DMS 273 (cell line): ENCODE results near the gene GLTP.

Experiments
- DNase-seq: peaks from one replicate; lab custom pipeline; 2025; ENCODE audit not compliant: unreplicated experiment; lab: John Stamatoyannopoulos, UW

The GLTP gene

GRCh38 chr12:109844983-109845823 lies 35.1 kb downstream of the GLTP start:
- DNase-seq, result peak; percentile 91

DNA sequence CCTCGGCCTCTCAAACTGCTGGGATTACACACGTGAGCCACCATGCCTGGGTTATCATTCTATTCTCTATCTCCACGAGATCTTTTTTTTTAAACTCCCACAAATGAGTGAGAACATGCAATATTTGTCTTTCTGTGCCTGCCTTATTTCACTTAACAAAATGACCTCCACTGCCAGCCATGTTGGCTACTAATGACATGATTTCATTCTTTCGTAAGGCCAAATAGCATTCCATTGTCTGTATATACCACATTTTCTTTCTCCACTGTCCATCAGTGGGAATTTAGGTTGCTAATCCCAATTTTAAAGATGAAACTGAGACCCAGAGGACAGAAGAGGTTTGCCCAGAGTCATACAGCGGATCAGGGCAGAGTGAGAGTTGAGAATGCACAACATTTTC lies 36.2 kb downstream of the GLTP start:
- DNase-seq, result no peak

GRCh38 chr12:109842021-109842420 lies 38.3 kb downstream of the GLTP start:
- DNase-seq, result no peak

DNA sequence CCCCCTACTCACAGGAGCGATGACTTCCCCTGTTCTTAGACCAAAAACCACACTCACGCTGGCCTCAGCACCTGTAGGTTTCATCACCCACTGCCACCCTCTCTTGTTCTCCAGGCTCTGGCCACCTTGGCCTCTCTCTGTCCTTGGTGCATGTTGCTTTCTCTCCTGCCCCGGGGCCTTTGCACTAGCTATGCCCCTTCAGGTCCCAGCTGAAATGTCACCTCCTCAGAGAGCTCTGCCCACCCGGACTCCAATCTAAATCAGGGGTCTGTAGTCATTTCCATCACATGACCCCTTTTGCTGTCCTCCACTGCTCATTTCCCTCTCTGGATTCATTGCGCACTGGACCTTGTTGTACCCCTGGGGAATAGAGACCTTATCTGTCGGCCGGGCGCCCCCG lies 39.0 kb downstream of the GLTP start:
- DNase-seq, result no peak

GRCh38 chr12:109840305-109841074 lies 39.9 kb downstream of the GLTP start:
- DNase-seq, result peak; percentile 18

- DNase-seq, result no peak
These were observed 40.9 kb downstream of the GLTP start for GRCh38 chr12:109839444-109839843.

- DNase-seq, result no peak
These were observed 43.4 kb downstream of the GLTP start for GRCh38 chr12:109836916-109837315.

DNA sequence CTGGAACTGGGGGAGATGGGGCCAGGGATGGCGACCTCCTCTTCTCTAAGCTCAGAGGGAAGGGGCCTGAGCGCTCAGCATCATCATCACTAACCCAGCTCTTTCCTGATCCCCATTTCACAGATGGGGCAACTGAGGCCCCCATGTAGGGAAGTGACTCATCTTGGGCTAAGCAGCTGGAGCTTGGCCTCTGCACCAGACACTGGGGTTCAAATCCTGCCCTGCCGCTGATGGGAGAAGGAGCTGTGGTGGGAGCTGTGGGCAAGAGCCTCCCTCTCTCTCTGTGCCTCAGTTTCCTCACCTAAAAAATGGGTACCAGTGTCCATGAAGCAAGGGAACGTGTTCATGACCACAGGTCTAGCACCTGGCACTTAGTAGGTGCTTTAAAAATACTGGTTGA lies 44.5 kb downstream of the GLTP start:
- no peak for DNase-seq

DNA sequence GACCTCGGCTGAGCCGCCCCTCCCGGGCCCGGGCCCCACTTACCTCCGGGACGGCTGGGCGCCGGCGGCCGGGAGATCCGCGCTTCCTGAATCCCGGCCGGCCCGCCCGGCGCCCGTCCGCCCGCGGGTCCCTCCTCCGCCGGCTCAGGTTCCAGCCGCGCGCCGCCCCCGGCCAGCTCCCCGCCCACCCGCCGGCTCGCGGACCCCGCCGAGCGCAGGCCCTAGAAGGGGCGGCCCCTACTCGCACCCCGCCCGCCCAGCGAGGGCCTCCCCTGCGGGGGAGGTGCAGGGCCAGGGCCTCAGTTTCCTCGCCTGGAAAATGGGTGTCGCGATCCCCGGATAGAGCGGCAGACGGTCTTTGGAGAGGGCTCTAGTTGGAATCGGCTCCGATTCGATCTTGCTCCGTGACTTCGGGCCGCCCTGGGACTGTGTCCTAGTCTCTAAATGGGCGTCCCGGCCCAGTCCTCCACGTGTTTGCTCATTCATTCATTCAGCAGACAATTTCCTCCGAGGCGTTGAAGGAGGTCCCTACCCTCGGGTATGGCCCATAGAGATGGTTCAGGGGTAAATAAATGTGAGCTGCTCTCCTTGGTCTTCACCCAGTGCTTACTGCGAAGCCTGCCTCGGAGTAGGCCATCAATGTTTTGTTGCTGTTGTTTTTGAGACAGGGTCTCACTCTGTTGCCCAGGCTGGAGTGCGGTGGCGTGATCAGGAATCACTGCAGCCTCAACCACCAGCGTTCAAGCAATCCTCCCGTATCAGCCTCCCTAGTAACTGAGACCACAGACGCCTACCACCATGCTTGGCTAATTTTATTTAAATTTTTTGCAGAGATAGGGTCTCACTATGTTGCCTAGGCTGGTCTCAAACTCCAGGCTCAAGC lies 46.8 kb downstream of the GLTP start, which contains the start of gene TRPV4:
Gene TRPV4, minus strand, starts transcription at position 92 of the 883 bp plus-strand sequence. CDS start 18,602 bp downstream, outside the sequence.
- no peak for DNase-seq

- DNase-seq, result no peak
These were observed 47.6 kb downstream of the GLTP start for GRCh38 chr12:109832541-109833306.

DNA sequence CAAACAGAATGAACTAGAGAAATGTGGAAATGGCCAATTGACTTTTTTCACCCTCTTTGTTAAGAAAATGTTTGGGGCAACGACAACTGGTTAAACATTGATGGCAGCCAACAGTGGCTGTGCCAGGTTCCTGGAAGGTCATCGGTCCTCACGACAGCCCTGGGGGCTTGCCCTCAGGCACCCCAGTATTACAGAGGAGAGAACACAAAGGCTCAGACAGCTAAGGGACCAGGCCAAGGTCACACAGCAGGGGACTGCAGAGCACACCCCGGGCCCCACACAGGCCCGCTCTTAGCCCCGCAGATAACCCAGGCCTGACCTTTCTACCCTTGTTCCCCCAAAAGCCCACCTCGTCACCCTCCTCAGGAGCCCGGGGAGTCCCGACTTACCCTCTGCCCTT lies 48.4 kb downstream of the GLTP start:
- no peak for DNase-seq

DNA sequence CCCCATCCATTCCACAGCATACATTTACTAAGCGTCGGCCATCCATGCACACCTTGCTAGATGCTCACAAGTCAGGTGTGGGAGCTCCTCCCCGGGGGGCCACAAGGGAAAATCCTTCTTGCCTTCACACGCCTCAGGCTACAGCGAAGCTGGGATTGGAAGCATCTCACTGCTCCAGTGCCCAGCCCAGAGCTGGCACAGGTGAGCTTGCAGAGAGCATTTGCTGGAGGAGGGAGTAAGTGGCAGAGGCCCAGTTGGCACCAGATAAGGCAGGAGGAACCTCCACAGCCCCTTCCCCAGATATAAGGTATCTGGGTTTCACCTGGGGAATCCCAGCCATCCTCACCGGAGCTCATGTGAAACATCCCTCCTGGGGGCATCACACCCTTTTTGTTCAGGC lies 49.0 kb downstream of the GLTP start:
- no peak for DNase-seq

DNA sequence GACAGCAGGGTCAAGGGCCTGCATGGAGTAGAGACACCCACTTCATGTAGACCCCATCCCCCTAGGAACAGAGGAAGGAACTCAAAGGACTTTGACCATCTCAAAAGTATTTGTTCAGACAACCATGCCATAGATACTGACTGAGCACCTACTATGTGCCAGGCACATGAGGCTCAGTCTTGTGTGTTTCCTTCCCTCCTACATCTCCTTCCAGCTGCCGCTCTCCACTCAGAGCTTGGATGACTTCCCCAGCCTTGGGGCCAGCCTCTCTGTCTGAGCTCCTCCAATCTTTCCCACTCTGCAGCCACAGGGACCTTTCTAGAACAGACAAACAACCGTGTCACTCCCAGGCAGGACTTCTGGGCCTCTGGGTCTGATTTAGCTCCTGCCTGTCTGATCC lies 49.6 kb downstream of the GLTP start:
- no peak for DNase-seq

GRCh38 chr12:109830267-109830666 lies 50.1 kb downstream of the GLTP start:
- no peak for DNase-seq

- no peak for DNase-seq
These were observed 50.7 kb downstream of the GLTP start for GRCh38 chr12:109829667-109830066.

DNA sequence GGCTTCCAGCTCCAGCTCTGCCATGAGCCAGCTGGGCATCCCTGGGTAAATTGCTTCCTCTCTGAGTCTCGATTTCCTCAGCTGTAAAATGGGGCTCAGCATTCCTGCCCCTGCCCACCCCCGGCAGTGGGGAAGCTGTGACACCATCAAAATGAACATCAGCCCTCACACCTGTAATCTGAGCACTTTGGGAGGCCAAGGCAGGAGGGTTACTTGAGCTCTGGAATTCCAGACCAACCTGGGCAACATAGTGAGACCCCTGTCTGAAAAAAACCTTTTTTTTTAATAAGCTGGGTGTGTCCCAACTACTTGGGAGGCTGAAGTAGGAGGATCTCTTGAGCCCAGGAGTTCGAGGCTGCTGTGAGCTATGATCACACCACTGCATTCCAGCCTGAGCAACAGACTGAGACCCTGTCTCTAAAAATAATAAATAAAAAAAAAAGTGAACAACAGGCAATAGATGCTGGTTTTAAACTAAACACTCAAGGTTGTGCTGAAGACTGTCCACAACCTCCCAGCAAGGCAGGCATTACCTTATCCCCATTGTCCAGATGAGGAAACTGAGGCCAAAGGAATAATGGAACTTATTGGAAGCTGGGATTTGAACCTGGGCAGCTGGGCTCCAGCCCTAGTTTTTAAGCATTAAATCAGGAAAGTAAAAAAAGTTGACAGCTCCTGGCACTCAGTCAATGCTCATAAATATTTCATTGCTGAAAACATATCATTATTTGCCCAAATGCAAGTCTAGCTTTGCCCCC lies 51.4 kb downstream of the GLTP start:
- DNase-seq, result no peak

DNA sequence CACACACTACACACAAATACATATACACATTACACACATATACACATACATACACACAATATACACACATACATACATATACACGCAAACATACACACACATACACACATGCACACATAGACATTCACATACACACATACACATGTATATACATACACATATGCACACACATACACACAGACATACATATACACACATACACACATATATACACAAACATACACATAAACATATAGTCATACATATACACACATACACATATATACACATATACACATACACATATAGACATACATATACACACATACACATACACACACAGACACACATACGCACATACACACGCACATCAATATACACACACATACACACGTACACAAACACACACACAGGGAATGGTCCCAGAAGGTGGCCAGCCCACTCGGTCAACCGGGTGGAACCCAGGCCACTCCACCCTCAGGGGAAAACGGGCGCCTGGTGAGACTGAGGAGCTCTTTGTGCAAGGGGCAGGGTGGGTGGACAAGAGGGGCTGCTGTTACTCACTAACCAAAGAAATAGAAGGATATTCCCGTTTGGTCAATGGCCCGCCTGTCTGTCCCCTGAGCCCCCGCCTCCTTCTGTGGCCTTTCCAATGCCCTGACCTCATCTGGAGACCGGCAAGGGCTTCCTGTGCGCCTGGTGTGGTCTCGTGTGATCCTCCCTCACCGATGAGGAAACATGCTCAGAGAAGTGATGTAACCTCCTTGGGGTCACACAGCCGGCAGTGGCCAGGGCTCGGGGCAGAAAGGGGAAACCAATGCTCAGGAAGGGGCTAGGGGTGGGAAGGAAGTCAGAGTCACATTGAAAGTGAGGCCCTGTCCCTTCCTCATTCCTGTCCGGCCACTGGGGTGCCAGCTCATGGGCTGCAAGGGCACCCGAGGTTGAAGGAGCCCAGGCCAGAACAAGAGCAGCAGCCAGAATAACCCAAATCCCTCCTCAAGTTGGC lies 52.5 kb downstream of the GLTP start:
- no peak for DNase-seq

GRCh38 chr12:109827080-109827479 lies 53.3 kb downstream of the GLTP start:
- DNase-seq, result no peak

DNA sequence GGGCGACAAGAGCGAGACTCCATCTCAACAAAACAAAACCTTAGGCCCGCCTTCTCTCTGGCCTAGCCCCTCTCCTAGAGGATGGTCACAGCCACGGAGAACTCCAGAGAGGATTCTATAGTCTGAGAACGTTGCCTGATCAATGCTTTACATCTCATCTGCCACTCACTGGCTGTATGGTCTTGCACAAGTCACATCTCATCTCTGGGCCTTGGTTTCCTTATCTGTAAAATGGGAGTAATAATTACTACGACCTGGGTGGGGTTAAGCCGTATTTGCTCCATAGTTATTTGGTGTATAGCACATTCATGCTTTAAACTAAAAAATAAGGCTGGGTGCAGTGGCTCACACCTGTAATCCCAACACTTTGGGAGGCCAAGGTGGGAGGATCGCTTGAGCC lies 55.6 kb downstream of the GLTP start:
- DNase-seq, result no peak
